Activated T-helper 1 cell treated with Interleukin-2 at 50 U/mL for 16 hours (primary cell): ENCODE measurements around the gene CD82.

Source experiments
- DNase-seq: peaks from one replicate; pipeline ENCODE4 v3.0.0-alpha.2; 2020; ENCODE audit warnings: low read depth

CD82 gene

GRCh38 chr11:44565211-44565952, at the start of gene CD82:
TSS of gene CD82 (plus strand) at chr11:44565663. CDS start at chr11:44594663, 29,000 bp downstream.
- peak; percentile 96 for DNase-seq

GRCh38 chr11:44516688-44517507, 48.6 kb upstream of the CD82 start:
- DNase-seq: no peak

- DNase-seq: no peak
These were observed 47.9 kb upstream of the CD82 start for GRCh38 chr11:44517541-44517940.

GRCh38 chr11:44518968-44519550, 46.4 kb upstream of the CD82 start:
- DNase-seq: no peak

GRCh38 chr11:44519989-44520737, 45.3 kb upstream of the CD82 start:
- DNase-seq: no peak

GRCh38 chr11:44521148-44521547, 44.3 kb upstream of the CD82 start:
- no peak for DNase-seq

- no peak for DNase-seq
These were observed 43.2 kb upstream of the CD82 start for GRCh38 chr11:44522294-44522693.

- DNase-seq: no peak
These were observed 41.1 kb upstream of the CD82 start for GRCh38 chr11:44524346-44524745.

- DNase-seq: no peak
These were observed 40.7 kb upstream of the CD82 start for GRCh38 chr11:44524751-44525201.

- no peak for DNase-seq
These were observed 39.8 kb upstream of the CD82 start for GRCh38 chr11:44525473-44526252.

- DNase-seq: no peak
These were observed 39.0 kb upstream of the CD82 start for GRCh38 chr11:44526438-44526837.

- no peak for DNase-seq
These were observed 38.0 kb upstream of the CD82 start for GRCh38 chr11:44527476-44527875.

GRCh38 chr11:44528103-44528502, 37.4 kb upstream of the CD82 start:
- DNase-seq: no peak

GRCh38 chr11:44528581-44528980, 36.9 kb upstream of the CD82 start:
- no peak for DNase-seq

GRCh38 chr11:44529895-44530412, 35.5 kb upstream of the CD82 start:
- no peak for DNase-seq

- no peak for DNase-seq
These were observed 34.9 kb upstream of the CD82 start for GRCh38 chr11:44530413-44531115.

GRCh38 chr11:44531116-44531504, 34.4 kb upstream of the CD82 start:
- no peak for DNase-seq

- no peak for DNase-seq
These were observed 33.8 kb upstream of the CD82 start for GRCh38 chr11:44531636-44532035.

- DNase-seq: no peak
These were observed 32.7 kb upstream of the CD82 start for GRCh38 chr11:44532809-44533208.

GRCh38 chr11:44533921-44534711, 31.3 kb upstream of the CD82 start:
- no peak for DNase-seq
